K562 (cell line): ENCODE data around the gene TRPM2. TPM values are rescaled to one million over a fixed set of nuclear protein-coding genes. Genes with fewer than 3 reads are reported as not detected.

Source experiments
- ARID1B ChIP-seq: fragments of 450-650 bp; IDR thresholded peaks from 2 replicates; pipeline ENCODE4 v1.6.1; 2016; ENCODE audit warnings: antibody characterized with exemption, mild to moderate bottlenecking, inconsistent platforms
- BRF1 ChIP-seq: IDR thresholded peaks from 3 replicates; pipeline ENCODE4 v1.6.1; 2011; ENCODE audit warnings: borderline replicate concordance, mild to moderate bottlenecking; ENCODE audit not compliant: insufficient read length; ENCODE audit errors: extremely low read depth
- CREM ChIP-seq: IDR thresholded peaks from 2 replicates; pipeline ENCODE4 v1.6.1; 2014; ENCODE audit warnings: antibody characterized with exemption, low read depth
- DIDO1 ChIP-seq: fragments of 450-650 bp; IDR thresholded peaks from 2 replicates; pipeline ENCODE4 v1.6.1; 2016; ENCODE audit warnings: low read depth, missing biosample characterization, missing genetic modification characterization
- ERF ChIP-seq: fragments of 450-650 bp; formaldehyde crosslinking; IDR thresholded peaks from 2 replicates; pipeline ENCODE4 v1.4.0; 2020; ENCODE audit warnings: mild to moderate bottlenecking, mixed read lengths
- FOS ChIP-seq: IDR thresholded peaks from 3 replicates; pipeline ENCODE4 v1.6.1; 2011; ENCODE audit not compliant: insufficient read length; ENCODE audit errors: extremely low read depth
- HSF4 ChIP-seq: fragments of 250-450 bp; sonication (Bioruptor Pico); IDR thresholded peaks from 2 replicates; pipeline ENCODE4 v2.1.2; 2022; ENCODE audit warnings: mild to moderate bottlenecking, moderate library complexity, borderline replicate concordance
- PHB2 ChIP-seq: fragments of 450-650 bp; IDR thresholded peaks from 2 replicates; pipeline ENCODE4 v1.6.1; 2017; ENCODE audit warnings: low read depth
- PHTF2 ChIP-seq: fragments of 250-450 bp; sonication (Bioruptor Pico); IDR thresholded peaks from 2 replicates; pipeline ENCODE4 v1.5.0; 2021; ENCODE audit warnings: mild to moderate bottlenecking
- POLR2B ChIP-seq: fragments of 450-650 bp; IDR thresholded peaks from 2 replicates; pipeline ENCODE4 v1.6.1; 2018; ENCODE audit warnings: low read depth; ENCODE audit not compliant: partially characterized antibody
- SMARCA4 ChIP-seq: fragments of 450-650 bp; IDR thresholded peaks from 2 replicates; pipeline ENCODE4 v1.6.1; 2016
- XRCC5 ChIP-seq: fragments of 200-400 bp; formaldehyde crosslinking; IDR thresholded peaks from 2 replicates; pipeline ENCODE4 v1.6.1; 2017; ENCODE audit warnings: low read depth, mild to moderate bottlenecking, low read length
- ZBTB8A ChIP-seq: fragments of 450-650 bp; IDR thresholded peaks from 2 replicates; pipeline ENCODE4 v1.6.1; 2018; ENCODE audit warnings: mild to moderate bottlenecking, moderate library complexity; ENCODE audit not compliant: partially characterized antibody
- ZFP1 ChIP-seq: fragments of 450-650 bp; formaldehyde crosslinking; IDR thresholded peaks from 2 replicates; pipeline ENCODE4 v1.4.0; 2020; ENCODE audit warnings: mild to moderate bottlenecking, mixed read lengths
- ZNF24 ChIP-seq: fragments of 450-650 bp; IDR thresholded peaks from 2 replicates; pipeline ENCODE4 v1.6.1; 2016
- ZNF3 ChIP-seq: fragments of 250-450 bp; sonication (Bioruptor Pico); IDR thresholded peaks from 2 replicates; pipeline ENCODE4 v1.5.0; 2021; ENCODE audit warnings: mild to moderate bottlenecking, moderate library complexity
- ZNF347 ChIP-seq: fragments of 450-650 bp; formaldehyde crosslinking; IDR thresholded peaks from 2 replicates; pipeline ENCODE4 v1.4.0; 2020; ENCODE audit warnings: low read depth, mild to moderate bottlenecking, moderate library complexity
- ZNF431 ChIP-seq: sonication (generic); formaldehyde crosslinking; IDR thresholded peaks from 2 replicates; pipeline ENCODE4 v1.8.0; 2022; ENCODE audit warnings: mild to moderate bottlenecking, missing genetic modification reagents
- ZNF561 ChIP-seq: fragments of 450-650 bp; formaldehyde crosslinking; conservative IDR thresholded peaks from 2 replicates; pipeline ENCODE4 v1.4.0; 2020; ENCODE audit warnings: mild to moderate bottlenecking, moderate library complexity
- polyA plus RNA-seq, 8 experiments: library from polyadenylated mRNA; depleted of rRNA in 4 of 8; stranded (reverse) in 5 of 8; unstranded in 3 of 8; fragments of >200 nt; fragmentation: Nextera tagmentation in 2 of 8; fragmentation: Illumina TruSeq in 1 of 8; extraction: Ambion mirVana in 2 of 8; extraction: Trizol in 1 of 8; gene quantifications; 2 replicates each; pipeline versions ENCODE4 v1.2.1 to v1.2.3, GENCODE V29; 2011 to 2014; ENCODE audit warnings: inconsistent platforms in 1 of 8, missing spikeins in 1 of 8
- total RNA-seq, 7 experiments: library from RNA; depleted of rRNA in 6 of 7; stranded (reverse); fragments of >200 nt in 6 of 7; fragmentation: Illumina TruSeq in 2 of 7; extraction: Trizol in 2 of 7; gene quantifications; 2 replicates each; pipeline versions ENCODE4 v1.2.1 to v1.2.3, GENCODE V29; 2011 to 2021; ENCODE audit warnings: low replicate concordance in 1 of 7
- TF ChIP-seq, protein P1 (sequence below): IDR thresholded peaks from 2 replicates; pipeline ENCODE4 v1.6.1; 2011; ENCODE audit warnings: borderline replicate concordance, low read depth, mild to moderate bottlenecking, moderate library complexity, low read length; ENCODE audit not compliant: insufficient read depth, poor library complexity, severe bottlenecking
- TF ChIP-seq, protein P2 (sequence below): fragments of 450-650 bp; IDR thresholded peaks from 2 replicates; pipeline ENCODE4 v1.6.1; 2016; ENCODE audit warnings: missing biosample characterization, missing genetic modification characterization
- TF ChIP-seq, protein P3 (sequence below), 2 experiments: fragments of 450-650 bp; conservative IDR thresholded peaks; 2 replicates each; pipeline ENCODE4 v1.6.1; 2017; ENCODE audit warnings: mild to moderate bottlenecking in 2 of 2, moderate library complexity in 2 of 2
- TF ChIP-seq, protein P4 (sequence below): fragments of 450-650 bp; conservative IDR thresholded peaks from 2 replicates; pipeline ENCODE4 v1.6.1; 2016; ENCODE audit warnings: missing genetic modification characterization, low read depth, mild to moderate bottlenecking, control low read depth, missing compliant biosample characterization

The TRPM2 gene
- total and polyA plus RNA-seq, 9 of the 15 experiments (the other 6 are each of a cell fraction or from before 2014, with no cell fraction given) = 0.33 to 2.1 (median 0.98) TPM; not detected in 2

DNA sequence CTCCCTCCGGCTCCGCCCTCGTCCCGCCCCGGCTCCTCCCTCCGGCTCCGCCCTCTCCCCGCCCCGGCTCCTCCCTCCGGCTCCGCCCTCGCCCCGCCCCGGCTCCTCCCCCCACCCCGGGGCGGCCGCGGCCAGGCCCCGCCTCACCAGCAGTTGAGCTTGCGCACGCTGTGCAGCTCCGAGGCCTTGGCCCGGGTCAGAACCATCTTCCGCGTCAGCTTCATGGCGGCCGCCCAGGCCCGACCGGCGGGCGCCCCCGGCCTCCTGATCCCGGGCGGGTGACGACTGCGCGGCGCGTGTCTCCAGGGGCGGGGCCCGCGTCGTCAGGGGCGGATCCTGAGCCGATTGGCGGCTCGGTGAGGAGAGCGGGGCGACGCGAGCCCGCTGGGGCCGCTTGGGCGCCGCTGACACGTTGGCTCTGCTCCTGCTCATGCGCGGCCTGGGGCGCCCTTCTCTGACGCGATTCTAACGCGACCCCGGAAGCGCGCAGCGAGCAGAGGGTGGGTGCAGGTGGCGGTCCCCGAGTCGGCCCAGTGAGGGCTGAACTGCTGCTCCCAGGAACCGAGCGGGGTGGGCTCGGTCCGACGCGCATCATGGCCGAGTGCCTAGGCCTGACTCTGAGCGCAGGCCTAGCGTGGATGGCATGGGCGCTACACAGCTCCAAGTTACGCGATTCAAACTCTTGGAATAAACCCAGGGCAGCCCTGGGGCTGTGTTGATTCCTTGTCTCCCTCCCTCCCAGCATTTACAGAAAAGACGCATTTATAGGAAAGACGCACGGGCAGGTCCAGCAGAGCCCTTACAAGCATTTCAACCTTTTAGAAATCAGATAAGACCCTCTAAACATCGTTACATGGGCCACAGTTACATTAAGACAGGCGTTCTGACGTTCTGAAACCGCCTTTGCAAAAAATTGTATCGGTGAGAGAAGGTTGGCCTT is 14.2 kb upstream of the TRPM2 start, which contains the start of gene CFAP410 (continued):
- TF ChIP-seq, protein P1, sequence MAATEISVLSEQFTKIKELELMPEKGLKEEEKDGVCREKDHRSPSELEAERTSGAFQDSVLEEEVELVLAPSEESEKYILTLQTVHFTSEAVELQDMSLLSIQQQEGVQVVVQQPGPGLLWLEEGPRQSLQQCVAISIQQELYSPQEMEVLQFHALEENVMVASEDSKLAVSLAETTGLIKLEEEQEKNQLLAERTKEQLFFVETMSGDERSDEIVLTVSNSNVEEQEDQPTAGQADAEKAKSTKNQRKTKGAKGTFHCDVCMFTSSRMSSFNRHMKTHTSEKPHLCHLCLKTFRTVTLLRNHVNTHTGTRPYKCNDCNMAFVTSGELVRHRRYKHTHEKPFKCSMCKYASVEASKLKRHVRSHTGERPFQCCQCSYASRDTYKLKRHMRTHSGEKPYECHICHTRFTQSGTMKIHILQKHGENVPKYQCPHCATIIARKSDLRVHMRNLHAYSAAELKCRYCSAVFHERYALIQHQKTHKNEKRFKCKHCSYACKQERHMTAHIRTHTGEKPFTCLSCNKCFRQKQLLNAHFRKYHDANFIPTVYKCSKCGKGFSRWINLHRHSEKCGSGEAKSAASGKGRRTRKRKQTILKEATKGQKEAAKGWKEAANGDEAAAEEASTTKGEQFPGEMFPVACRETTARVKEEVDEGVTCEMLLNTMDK = no peak
- TF ChIP-seq BRF1 (no peak), FOS (peak; percentile 12), XRCC5 (0 out of 2 replicates have a peak, but pooled peaks have one; percentile 60), HSF4 (CRISPR knock-in tag) (no peak), ZNF347 (CRISPR knock-in tag) (no peak), ERF (peak; percentile 85), ZNF561 (CRISPR knock-in tag) (0 out of 2 replicates have a peak, but pooled peaks have one; percentile 60), ARID1B (no peak), CREM (peak; percentile 100), SMARCA4 (no peak), POLR2B (peak; percentile 92), PHB2 (no peak), DIDO1 (tag) (peak; percentile 95), PHTF2 (CRISPR knock-in tag) (peak; percentile 42; the same call in 1 of the 2 replicates), ZNF431 (CRISPR knock-in tag) (no peak), ZNF24 (no peak), ZBTB8A (no peak), ZFP1 (CRISPR knock-in tag) (no peak), ZNF3 (CRISPR knock-in tag) (no peak)
- TF ChIP-seq, protein P2, sequence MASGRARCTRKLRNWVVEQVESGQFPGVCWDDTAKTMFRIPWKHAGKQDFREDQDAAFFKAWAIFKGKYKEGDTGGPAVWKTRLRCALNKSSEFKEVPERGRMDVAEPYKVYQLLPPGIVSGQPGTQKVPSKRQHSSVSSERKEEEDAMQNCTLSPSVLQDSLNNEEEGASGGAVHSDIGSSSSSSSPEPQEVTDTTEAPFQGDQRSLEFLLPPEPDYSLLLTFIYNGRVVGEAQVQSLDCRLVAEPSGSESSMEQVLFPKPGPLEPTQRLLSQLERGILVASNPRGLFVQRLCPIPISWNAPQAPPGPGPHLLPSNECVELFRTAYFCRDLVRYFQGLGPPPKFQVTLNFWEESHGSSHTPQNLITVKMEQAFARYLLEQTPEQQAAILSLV (tag) = no peak
- TF ChIP-seq, protein P3, sequence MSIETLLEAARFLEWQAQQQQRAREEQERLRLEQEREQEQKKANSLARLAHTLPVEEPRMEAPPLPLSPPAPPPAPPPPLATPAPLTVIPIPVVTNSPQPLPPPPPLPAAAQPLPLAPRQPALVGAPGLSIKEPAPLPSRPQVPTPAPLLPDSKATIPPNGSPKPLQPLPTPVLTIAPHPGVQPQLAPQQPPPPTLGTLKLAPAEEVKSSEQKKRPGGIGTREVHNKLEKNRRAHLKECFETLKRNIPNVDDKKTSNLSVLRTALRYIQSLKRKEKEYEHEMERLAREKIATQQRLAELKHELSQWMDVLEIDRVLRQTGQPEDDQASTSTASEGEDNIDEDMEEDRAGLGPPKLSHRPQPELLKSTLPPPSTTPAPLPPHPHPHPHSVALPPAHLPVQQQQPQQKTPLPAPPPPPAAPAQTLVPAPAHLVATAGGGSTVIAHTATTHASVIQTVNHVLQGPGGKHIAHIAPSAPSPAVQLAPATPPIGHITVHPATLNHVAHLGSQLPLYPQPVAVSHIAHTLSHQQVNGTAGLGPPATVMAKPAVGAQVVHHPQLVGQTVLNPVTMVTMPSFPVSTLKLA (conservative IDR thresholded peaks at IDR 0.05) = peak; percentile 91 to 97
- TF ChIP-seq, protein P4, sequence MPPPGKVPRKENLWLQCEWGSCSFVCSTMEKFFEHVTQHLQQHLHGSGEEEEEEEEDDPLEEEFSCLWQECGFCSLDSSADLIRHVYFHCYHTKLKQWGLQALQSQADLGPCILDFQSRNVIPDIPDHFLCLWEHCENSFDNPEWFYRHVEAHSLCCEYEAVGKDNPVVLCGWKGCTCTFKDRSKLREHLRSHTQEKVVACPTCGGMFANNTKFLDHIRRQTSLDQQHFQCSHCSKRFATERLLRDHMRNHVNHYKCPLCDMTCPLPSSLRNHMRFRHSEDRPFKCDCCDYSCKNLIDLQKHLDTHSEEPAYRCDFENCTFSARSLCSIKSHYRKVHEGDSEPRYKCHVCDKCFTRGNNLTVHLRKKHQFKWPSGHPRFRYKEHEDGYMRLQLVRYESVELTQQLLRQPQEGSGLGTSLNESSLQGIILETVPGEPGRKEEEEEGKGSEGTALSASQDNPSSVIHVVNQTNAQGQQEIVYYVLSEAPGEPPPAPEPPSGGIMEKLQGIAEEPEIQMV (tag) = no peak
